Retina (tissue), 1 donor: ENCODE data around the gene RAB3IP.

Experiments
- DNase-seq: peaks from one replicate; pipeline ENCODE4 v3.0.0-alpha.2; 2016

The RAB3IP gene

GRCh38 chr12:69738351-69739286, at the start of gene RAB3IP:
Gene RAB3IP, plus strand, starts transcription at chr12:69738860. Its CDS starts 16,549 bp downstream, at chr12:69755409.
- peak; percentile 89 for DNase-seq

GRCh38 chr12:69689638-69690037, 49.0 kb upstream of the RAB3IP start:
- DNase-seq, result no peak

- no peak for DNase-seq
Observed at GRCh38 chr12:69694123-69694522, 44.5 kb upstream of the RAB3IP start.

GRCh38 chr12:69698054-69698453, 40.6 kb upstream of the RAB3IP start:
- no peak for DNase-seq

GRCh38 chr12:69698769-69699540, 39.7 kb upstream of the RAB3IP start, which contains the start of gene BEST3:
Gene BEST3, minus strand, starts transcription at chr12:69699303. Its CDS starts 1,505 bp downstream, at chr12:69697798.
- DNase-seq, result no peak

- DNase-seq, result no peak
Observed at GRCh38 chr12:69701826-69702225, 36.8 kb upstream of the RAB3IP start.

GRCh38 chr12:69703146-69703642, 35.5 kb upstream of the RAB3IP start:
- no peak for DNase-seq

- no peak for DNase-seq
Observed at GRCh38 chr12:69704357-69704756, 34.3 kb upstream of the RAB3IP start.

GRCh38 chr12:69708649-69709048, 30.0 kb upstream of the RAB3IP start:
- no peak for DNase-seq

GRCh38 chr12:69712826-69713225, 25.8 kb upstream of the RAB3IP start:
- DNase-seq, result no peak

GRCh38 chr12:69714542-69714941, 24.1 kb upstream of the RAB3IP start:
- DNase-seq, result no peak

GRCh38 chr12:69719336-69720316, 19.0 kb upstream of the RAB3IP start:
- no peak for DNase-seq

GRCh38 chr12:69720750-69721149, 17.9 kb upstream of the RAB3IP start:
- DNase-seq, result no peak

GRCh38 chr12:69726922-69727321, 11.7 kb upstream of the RAB3IP start:
- DNase-seq, result no peak

- DNase-seq, result no peak
Observed at GRCh38 chr12:69732088-69732487, 6.6 kb upstream of the RAB3IP start.

- no peak for DNase-seq
Observed at GRCh38 chr12:69733638-69734037, 5.0 kb upstream of the RAB3IP start.

GRCh38 chr12:69739287-69740191, 879 bp downstream of the RAB3IP start:
- DNase-seq, result peak; percentile 82

GRCh38 chr12:69744109-69744508, 5.4 kb downstream of the RAB3IP start:
- no peak for DNase-seq

GRCh38 chr12:69751476-69751875, 12.8 kb downstream of the RAB3IP start:
- DNase-seq, result no peak

GRCh38 chr12:69755302-69755701, 16.6 kb downstream of the RAB3IP start:
- DNase-seq, result no peak

GRCh38 chr12:69756088-69756755, 17.6 kb downstream of the RAB3IP start:
- DNase-seq, result no peak
